GM12801 (cell line): ENCODE measurements around the gene KANK2.

Experiments
- TF ChIP-seq, protein P1 (sequence below): IDR thresholded peaks from one replicate; pipeline ENCODE4 v1.5.1; 2011; ENCODE audit warnings: control low read depth; ENCODE audit not compliant: insufficient read length; ENCODE audit errors: extremely low read depth

KANK2 gene

DNA sequence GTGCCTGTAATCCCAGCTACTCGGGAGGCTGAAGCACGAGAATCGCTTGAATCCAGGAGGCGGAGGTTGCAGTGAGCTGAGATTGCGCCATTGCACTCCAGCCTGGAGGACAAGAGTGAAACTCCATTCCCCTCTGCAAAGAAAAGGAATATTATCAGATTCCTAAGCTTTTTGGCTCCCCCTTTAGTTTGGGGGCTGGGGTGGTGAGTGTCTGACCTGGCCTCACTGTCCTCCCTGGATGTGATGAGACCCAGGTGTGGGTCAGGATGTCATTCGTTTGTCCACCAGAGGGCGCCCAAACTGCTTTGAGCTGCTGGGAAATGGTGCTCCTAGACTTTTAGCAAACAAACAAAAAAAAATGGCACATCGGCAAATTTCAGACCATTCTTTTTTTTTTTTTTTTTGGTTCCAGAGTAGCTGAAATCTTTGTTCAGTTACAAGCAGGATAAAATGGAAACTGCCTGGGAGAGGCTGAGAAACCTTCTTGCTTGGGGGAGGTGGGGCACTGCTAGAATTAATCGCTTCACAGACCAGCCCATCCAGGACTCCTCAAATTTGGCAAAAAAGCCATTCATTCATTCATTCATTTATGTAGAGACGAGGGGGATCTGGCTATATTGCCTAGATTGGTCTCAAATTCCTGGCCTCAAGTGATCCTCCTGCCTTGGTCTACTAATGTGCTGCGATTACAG is 71.2 kb downstream of the KANK2 start:
- TF ChIP-seq, protein P1, sequence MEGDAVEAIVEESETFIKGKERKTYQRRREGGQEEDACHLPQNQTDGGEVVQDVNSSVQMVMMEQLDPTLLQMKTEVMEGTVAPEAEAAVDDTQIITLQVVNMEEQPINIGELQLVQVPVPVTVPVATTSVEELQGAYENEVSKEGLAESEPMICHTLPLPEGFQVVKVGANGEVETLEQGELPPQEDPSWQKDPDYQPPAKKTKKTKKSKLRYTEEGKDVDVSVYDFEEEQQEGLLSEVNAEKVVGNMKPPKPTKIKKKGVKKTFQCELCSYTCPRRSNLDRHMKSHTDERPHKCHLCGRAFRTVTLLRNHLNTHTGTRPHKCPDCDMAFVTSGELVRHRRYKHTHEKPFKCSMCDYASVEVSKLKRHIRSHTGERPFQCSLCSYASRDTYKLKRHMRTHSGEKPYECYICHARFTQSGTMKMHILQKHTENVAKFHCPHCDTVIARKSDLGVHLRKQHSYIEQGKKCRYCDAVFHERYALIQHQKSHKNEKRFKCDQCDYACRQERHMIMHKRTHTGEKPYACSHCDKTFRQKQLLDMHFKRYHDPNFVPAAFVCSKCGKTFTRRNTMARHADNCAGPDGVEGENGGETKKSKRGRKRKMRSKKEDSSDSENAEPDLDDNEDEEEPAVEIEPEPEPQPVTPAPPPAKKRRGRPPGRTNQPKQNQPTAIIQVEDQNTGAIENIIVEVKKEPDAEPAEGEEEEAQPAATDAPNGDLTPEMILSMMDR = no peak

DNA sequence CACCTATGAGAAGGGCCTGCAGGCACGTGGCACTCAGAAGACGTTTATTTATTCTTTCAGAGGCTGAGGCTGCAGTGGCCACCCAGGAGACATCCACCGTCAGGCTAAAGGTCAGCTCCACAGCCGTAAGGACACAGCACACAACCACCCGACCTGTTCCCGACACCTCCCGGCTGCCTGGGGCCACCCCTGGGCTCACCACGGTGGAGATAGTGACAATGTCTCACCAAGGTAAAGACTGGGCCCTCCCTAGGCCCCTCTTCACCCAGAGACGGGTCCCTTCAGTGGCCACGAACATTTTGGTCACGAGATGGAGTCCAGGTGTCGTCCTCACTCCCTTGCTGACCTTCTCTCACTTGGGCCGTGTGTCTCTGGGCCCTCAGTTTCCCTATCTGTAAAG is 74.2 kb downstream of the KANK2 start:
- TF ChIP-seq, protein P1 = no peak

GRCh38 chr19:11116507-11116906 is 80.8 kb downstream of the KANK2 start:
- TF ChIP-seq, protein P1 = no peak

DNA sequence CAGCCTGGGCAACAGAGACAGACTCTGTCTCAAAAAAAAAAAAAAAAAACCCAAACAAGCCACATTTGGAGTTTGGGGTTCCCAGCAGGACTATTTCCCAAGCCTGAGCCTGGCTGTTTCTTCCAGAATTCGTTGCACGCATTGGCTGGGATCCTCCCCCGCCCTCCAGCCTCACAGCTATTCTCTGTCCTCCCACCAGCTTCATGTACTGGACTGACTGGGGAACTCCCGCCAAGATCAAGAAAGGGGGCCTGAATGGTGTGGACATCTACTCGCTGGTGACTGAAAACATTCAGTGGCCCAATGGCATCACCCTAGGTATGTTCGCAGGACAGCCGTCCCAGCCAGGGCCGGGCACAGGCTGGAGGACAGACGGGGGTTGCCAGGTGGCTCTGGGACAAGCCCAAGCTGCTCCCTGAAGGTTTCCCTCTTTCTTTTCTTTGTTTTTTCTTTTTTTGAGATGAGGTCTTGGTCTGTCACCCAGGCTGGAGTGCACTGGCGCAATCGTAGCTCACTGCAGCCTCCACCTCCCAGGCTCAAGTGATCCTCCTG is 81.4 kb downstream of the KANK2 start:
- TF ChIP-seq, protein P1 = no peak

DNA sequence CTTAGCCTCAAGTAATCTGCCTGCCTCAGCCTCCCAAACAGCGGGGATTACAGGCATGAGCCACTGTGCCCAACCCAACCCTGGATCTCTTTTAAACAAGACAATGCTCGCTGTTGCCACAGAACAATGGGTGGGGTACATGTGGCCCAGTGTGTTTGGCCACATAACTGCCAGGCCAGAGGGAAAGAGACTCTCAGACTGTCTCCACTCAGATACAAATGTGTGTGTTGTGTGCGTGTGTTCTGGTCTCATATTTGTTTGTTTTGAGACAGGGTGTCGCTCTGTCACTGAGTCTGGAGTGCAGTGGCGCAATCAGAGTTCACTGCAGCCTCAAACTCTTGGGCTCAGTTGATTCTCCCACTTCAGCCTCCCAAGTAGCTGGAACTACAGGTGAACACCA is 82.3 kb downstream of the KANK2 start:
- TF ChIP-seq, protein P1 = no peak
